ENCODE measurements around the gene BICD1.

Gene BICD1

DNA sequence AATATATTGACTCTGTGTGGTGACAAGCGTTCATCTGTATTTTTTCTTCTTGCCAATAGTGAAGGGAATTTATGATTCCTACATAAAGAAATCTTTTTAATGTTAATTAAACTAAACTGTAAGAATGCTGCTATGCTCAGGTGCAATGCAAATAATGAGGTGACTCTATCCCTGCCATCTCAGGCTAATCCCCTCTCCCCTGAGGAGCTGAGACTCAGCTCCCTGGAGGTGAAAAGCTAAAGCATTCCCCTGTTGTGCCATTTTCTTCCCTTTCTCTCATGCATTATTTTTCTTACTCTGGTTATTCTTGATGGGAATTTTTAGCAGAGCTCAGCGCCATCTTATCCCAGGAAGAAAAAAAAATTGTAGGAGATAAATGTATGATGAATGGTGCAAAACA is 178.8 kb downstream of the BICD1 start:
- no peak for DNase-seq

DNA sequence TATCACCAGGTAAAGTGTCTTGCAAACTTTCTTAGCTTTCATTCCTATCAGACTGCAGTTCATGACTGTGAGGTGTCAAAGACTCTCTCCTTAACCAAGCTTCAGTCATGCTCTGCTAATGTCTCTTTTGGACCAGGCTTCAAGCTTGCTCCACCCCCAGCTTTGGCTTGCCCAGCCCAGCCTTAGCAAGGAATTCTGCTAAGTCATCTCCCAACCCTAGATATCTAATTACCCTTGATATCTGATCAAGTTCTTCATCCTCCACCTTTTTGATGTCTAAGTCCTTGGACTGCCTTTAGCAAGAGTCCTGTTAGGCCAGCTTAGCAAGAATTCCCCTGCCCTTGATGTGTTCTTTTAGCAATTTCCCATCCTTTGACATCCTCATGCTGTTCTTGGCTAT is 183.8 kb downstream of the BICD1 start:
- no peak for DNase-seq

DNA sequence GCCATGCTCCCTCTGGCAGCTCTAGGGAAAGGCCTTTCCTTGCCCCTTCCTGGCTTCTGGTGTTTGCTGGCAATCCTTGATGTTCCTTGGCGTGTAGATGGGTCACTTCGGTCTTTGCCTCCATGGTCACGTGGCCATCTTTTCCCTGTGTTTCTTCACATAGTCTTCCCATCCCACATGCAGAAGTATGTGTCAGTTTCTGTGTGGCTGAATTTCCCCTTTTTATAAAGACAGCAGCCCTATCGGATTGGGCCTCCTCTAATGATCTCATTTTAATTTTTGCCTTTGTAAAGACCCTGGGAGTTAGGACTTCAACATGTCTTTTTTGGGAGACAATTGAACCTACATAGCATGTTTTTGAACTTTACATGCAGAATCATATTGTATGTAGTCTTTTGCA is 185.5 kb downstream of the BICD1 start:
- no peak for DNase-seq

DNA sequence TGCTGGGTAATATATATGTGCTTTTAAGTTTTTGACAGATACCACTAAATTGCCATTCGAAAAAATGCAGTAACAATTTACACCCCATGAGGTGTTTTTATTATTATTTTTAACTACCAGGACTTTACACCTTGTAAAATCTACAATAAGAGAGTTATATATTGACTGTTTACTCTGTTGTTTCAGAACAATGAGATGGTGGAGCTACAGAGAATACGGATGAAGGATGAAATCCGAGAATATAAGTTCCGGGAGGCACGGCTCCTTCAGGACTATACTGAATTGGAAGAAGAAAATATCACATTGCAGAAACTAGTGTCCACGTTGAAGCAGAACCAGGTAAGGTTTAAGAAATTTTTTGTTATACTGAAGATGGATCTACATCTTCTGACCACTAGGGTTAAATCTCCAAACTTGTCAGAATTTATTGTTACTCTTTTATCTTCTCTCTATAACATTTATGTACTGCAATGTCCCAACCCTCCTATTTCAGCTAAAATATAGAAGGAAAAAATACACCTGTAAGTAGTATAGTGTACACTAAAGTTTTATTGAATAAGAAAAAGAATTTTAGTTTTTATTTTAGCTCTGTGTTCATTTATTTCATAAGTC is 187.3 kb downstream of the BICD1 start:
- DNase-seq, result no peak

DNA sequence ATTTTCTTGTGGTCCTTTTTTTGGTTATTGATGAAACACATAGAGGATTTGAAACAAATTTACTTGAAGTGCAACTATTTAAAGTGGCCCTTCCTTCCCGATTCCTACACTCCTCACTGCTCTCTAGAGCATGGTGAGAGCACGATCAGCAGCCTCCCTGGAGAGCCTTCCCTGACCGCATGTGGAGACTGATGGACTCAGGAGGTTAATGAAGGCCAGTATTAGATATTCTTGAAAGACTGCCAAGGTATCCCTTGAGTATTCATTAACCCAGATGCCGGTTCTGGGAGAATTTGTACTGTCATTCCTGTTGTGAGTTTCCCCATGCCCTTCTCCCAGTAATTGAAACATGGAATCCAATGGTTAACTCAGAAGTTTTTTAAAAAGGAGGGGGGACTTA is 189.9 kb downstream of the BICD1 start:
- DNase-seq, result no peak

DNA sequence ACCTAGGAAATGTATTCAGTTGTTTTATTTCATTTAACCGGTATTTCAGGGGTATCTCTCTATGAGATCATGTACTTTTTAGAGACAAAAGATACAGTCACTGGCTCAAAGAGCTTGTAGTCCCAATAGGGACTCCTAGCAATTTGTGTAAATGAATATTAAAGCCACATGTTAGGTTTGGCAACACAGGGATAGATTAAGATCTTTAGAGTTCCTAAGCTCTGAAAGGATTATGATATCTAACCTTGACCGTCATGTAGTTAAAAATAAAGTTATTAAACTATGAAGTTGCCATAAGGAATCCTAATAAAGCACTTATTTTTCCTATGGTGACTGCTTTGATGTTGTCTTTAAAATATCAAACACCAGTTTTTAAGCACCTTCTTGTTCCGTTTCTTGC is 192.3 kb downstream of the BICD1 start:
- no peak for DNase-seq

DNA sequence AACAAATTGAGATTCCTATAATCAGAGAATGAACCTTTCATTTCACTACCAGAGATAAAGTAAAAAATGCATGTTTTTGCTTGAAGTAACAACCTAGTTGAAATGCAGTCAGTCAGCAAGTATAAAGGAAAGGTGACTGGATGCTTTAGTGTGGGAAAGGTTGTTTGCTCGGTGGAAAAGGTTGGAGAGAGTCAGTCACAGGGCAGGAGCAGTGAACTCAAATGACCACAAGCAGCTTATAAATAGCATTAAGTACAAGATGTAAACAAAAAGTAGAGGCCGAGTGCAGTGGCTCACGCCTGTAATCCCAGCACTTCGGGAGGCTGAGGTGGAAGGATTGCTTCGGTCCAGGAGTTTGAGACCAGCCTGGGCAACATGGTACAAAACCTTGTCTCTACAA is 194.6 kb downstream of the BICD1 start:
- DNase-seq, result no peak

DNA sequence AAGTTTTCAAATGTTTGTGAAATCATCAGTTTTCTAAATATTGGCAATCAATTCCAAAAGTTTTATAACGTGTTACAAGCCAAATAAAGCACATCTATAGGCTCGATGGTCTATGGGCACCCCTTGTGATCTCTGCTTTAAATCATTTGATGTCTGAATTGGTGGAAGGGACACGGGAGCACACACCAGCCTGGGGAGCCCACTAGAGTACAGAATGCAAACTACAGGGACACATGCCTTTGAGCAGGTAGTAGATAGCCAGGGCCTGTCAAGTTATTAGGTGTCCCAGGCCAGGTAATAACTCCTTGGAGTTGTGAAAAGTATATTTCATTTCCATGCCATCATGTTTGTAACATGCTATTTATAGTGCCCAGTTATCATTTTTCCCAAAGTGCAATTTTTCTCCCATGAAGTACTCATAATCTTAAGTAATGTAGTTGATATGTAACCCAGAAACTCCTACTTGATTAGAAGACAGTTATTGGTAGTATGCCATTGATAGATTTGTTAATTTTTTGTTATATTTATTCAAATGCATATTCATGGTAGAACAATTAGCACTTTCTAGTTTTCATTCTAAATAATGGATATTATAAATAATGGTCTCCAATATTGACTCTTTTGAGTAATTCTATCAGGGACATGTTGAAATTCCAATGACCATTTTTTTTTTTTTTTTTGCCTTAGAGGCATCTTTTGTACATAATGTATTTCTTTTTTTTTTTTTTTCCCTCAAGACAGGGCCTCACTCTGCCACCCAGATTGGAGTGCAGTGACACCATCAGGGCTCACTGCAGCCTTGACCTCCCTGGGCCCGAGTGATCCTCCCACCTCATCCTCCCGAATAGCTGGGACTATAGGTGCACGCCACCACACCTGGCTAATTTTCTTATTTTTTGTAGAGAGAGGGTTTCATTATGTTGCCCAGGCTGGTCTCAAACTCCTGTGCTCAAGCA is 195.8 kb downstream of the BICD1 start:
- DNase-seq, result peak; percentile 29

DNA sequence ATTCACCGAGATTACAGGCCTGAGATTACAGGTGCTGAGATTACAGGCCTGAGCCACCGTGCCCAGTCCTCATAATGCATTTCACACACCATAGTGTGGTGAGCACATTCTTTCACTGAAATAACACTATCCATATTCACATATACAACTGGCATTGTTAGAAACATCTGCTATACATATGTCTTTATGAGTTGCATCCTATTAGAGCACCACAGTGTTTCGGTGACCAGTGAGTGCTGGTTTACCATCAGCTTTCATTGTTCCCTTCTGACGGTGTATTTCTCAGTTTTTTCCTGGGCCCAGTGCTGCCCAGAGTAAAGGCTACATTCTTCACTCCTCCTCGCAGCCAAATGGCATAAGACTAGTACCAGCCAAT is 196.5 kb downstream of the BICD1 start:
- DNase-seq, result no peak

DNA sequence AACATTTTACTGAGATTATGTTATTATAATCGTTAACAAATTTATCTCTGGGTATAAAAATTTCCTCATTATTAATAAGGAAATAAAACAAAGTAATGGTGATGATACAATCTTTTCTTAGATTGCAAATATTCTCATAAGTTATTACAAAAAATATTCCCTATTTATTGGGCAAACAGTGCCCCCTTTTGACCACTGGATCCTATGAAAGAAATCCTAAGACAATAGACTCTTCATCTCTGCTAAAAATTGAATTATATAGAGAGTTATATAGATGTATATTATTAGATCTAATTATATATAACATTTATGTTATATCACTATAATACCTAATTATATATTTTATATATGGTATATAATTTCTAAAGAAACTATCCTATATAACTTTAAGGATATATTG is 198.5 kb downstream of the BICD1 start:
- DNase-seq, result peak; percentile 48

DNA sequence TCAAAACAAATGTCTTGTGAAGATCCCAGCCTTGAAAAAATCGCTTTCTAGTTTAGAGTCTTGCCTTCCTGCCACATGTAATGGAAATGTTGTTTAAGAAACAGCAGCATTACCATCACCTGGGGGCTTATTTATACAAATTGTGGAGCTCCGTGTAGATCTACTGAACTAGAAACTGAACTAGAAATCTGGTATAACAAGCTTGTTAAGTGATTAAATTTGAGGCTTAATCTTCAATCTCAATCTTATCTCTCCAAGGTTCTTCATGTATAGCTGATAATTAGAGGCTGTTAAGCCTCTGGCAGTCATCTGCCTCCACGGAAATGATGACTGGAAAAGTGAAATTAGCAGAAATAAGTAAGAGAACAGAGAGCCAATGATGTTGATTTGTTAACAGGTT is 200.7 kb downstream of the BICD1 start:
- DNase-seq, result no peak

DNA sequence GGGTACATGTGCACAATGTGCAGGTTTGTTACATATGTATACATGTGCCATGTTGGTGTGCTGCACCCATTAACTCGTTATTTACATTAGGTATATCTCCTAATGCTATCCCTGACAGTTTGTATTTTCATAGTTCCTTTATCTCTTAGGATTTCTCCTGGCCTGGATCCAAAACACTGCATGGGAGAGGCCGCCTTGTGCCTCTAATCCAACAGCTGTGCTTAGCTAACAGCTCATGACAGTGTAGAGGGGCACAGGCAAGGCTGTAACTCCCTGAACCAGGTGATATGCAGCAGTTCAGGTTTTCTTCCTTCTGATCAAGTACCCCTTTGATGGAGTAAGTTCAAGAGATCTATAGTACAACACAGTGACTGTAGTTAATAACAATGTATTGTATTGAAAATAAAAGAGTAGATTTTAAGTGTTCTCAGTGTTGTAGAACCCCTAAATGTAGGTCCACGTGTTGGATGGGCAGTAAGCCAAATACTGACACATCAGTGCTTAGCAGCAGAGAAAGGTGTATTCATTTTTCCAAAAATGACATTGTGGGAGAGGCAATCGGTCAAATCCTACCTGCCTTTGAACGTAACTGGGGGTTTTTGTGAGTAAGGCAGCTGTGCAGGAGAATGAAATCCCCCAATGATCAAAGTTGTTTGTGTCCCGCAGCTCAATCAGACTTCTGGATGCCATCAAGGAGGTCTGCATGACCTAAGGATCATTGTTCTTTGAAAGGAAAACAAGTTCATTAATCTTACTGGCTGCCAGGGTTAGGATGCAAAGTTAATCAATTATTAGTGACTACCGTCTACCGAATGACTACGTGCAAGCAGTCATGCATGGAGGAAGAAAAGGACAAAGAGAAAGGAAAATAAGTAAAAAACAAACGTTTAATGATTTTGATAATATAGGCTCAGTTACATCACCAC is 203.4 kb downstream of the BICD1 start:
- no peak for DNase-seq

DNA sequence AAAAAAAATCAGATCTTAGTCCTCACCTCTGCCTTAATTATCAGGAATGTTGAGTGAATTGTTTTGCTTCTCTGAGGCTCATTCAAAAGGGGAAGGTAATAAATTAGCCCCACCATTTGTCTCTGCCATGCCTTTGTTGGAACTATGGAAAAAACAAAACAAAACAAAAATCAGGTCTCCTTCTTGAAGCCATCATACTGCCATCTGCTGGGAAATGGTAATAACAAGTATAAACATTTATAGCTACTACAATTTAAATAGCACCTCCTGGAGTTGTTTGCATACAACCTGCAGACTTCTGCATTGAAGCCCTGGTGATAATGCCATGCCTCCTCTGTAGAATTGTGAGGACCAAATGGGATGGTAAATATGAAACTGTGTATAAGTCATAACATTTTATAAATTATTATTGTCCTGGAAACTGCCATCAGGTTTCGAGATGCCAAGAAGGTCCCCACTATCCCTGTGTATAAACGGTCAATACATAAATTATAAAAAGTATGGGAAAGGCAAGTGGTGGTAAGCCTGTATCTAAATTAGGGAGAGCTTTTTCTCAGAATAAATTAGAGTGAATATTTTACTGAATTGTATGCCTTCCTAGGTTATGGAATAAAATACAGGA is 205.5 kb downstream of the BICD1 start:
- peak; percentile 56 for DNase-seq

DNA sequence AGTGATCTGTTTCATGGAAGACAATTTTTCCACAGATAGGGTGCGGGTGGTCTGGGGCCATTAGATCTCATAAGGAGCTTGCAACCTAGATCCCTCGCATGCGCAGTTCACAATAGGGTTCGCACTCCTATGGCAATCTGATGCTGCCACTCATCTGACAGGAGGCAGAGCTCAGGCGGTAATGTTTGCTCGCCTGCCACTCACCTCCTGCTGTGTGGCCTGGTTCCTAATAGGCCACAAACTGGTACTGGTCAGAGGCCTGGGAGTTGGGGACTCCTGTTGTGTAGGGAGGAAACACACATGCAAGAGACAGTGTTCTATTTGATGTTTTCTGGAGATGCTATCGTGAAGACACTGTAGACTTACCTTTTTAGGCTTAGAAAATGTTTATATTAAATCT is 215.7 kb downstream of the BICD1 start:
- DNase-seq, result no peak

DNA sequence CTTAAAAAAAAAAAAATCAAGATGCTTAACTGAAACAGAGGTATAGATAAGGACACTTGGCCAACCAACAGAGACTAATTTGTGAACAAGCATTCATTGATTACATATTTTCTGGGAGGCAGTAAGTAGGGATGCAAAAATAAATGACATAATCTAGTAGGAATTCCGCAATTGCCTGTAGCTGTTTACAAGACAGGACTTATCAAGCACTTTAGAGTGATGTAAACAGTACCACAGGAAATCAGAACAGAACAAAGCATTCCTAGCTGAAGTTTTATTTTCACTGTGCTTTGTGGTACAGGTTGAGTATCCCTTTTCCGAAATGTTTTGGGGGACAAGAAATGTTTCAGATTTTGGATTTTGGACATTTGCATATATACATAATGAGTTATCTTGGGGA is 224.5 kb downstream of the BICD1 start:
- DNase-seq, result no peak

DNA sequence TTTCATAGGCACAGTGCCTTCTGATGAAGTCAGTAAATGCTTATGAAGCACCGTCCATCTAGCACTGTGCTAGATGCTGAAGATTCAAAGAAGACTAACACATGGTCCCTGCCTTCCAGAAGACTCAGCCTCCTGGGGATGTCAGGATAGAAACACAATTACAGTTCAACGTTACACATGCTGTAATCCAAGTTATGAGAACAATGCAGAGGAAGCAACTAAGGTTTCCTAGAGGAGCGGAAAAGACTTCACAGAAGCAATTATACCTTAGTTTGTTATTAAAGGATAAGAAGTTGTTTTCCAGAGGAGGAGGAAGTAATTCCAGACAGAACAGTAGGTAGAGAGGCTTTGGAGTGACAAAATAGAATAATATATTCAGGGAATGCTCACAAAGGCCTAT is 225.8 kb downstream of the BICD1 start:
- DNase-seq, result no peak

DNA sequence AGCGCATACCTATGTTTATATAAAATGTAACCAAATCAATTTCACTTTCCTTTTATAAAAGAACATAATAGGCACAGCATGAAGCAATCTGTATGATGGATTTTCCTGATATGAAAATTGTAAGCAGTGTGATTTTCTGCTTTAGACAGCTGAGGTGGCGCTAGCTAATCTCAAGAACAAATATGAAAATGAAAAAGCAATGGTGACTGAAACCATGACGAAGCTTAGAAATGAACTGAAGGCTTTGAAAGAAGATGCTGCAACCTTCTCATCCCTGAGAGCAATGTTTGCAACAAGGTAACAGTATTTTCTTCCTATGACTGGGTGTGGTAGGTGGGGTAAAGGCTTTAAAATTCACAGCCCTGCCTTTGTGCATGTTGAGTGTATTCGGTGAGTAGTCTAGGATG is 227.7 kb downstream of the BICD1 start:
- DNase-seq, result no peak

DNA sequence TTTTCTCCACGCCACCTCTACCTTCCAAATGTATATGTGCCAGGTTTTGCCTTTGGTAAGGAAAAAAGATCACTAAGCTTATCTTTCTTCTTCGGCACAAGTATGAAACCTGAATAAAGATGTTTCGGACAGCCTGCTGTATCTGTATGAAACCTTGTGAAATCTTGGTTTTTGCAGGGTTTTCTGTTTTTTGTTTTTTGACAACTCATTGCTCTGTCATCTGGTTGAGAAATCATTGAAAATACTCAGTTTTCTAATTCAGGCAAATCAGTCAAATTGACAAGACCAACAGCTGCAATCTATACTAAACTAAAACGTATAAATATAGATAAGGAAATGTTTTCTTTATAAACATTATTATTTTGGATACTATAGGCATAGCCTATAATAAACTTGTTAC is 229.6 kb downstream of the BICD1 start:
- DNase-seq, result no peak

DNA sequence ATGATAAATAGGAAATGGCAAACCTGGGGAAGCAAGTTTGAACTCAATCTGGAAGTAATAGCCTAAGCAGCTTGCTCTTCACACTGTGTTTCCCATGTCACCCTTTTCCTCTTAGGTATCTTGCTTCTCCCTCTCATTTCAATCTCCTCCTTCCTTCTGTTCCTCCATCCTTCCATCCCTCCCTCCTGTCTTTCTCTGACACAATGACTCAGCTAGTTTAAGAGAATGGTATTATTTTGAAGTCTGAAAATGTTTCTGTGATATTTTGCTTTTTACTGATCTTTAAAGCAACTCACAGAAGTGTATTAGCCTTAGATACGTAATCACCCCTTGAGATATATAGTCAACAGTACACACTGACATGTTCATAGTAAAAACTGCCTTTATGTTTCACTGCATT is 236.8 kb downstream of the BICD1 start:
- DNase-seq, result no peak

DNA sequence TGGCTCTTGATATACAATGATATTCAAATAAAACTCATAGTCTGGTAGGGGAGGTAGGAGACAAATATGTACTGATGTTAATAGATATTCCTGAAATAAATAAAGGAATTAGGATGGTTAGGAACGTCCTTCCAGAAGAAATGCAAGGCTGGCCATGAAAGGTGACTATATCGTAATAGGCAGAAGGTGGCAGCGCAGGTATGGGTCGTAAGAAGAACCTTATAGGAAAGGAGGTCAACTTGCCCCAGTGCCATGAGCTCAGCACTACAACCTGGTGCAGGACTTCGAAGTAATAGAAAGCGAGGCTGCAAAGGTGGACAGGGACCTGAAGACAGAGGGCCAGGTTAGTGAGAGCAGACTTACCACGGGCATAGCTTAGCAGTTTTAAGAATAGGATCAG is 237.4 kb downstream of the BICD1 start:
- DNase-seq, result no peak

DNA sequence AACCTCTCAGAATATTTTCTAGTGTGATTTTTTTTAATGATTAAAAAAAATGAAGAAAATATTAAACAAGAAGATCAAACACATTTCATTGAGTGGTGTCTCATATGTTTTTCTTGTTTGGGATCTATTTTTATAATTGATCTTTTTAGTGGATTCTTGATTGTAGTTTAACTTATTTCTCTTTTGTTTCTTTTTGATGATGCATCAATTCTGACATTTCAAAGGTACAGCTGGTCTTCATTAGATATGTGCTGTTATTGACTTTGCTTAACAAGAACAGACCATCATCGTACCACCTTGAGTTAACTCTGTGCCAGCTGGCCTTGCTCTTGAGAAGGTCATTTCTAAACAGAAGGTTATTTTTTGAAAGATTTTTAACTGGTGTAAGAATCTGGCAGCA is 246.9 kb downstream of the BICD1 start:
- no peak for DNase-seq

DNA sequence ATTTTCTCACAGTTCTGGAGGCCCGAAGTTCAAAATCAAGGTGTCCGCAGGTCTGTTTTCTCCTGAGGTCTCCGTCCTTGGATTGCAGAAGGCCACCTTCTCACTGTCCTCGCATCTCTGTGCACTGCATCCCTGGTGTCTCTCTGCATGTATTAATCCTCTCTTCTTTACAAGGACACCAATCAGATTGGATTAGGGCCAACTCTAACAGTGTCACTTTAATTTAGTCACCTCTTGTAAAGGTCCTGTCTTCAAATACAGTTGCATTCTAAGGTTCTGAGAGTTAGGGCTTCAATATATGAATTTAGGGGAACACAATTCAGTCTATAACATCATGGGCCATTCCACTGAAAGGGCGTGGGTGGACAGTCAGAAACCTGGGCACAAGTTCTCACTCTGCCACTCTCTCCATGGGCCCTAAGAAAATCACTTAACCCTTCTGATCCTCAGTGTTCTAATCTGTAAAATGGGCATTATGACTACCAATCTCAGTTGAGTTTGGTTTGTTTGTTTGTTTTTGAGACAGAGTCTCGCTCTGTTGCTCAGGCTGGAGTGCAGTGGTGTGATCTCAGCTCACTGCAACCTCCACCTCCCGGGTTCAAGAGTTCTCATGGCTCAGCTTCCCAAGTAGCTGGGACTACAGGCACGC is 251.1 kb downstream of the BICD1 start:
- no peak for DNase-seq

DNA sequence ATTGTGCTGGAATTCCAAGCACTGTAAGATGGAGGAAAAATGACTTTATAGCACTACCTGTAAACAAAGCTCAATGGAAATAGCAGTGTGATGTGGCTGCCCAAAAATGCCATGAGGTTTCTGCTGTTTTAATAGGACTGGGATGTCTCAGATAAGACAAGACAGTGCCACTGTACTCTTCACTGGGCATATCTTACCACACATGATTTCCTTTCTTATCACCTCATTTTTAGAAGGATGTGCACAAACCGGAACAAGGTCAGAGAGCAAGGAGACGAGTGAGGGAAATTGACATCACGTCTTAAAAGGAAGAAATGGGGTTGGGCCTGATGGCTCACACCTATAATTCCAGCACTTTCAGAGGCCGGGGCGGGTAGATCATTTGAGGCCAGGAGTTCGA is 254.3 kb downstream of the BICD1 start:
- DNase-seq, result no peak

Data from RPMI8226 (cell line).